Lung (tissue), 12 donors: Measurements from ENCODE around the gene CDH4. TPM values are rescaled to one million over a fixed set of nuclear protein-coding genes. Genes with fewer than 3 reads are reported as not detected.

Experiments used
- ATAC-seq: fragments of 200-7000 bp; cut with Tn5 transposase; one replicate; pipeline ENCODE4 v1.9.1; 2020; ENCODE audit warnings: moderate number of reproducible peaks; ENCODE audit not compliant: insufficient read depth, low FRiP score
- DNase-seq, 3 donors: peaks; one replicate each; pipeline ENCODE4 v3.0.0-alpha.2; 2013 to 2017
- H3K27ac ChIP-seq, 2 donors: one replicate each; pipeline ENCODE4 v1.5.1; 2013; ENCODE audit warnings: mild to moderate bottlenecking in 2 of 2, moderate library complexity in 2 of 2, control low read depth in 1 of 2, inconsistent platforms in 1 of 2, low read depth in 1 of 2, low read length in 1 of 2
- H3K27me3 ChIP-seq, 3 donors: one replicate each; pipeline ENCODE4 v1.5.1; 2013; ENCODE audit warnings: low read length in 2 of 3; ENCODE audit not compliant: control insufficient read depth in 3 of 3, insufficient read depth in 3 of 3
- H3K36me3 ChIP-seq, 4 donors: one replicate each; pipeline ENCODE4 v1.5.1; 2013; ENCODE audit warnings: low read length in 4 of 4, mild to moderate bottlenecking in 1 of 4, moderate library complexity in 1 of 4; ENCODE audit not compliant: control insufficient read depth in 4 of 4, insufficient read depth in 4 of 4
- H3K4me1 ChIP-seq, 5 donors: one replicate each; pipeline ENCODE4 v1.5.1; 2013; ENCODE audit warnings: low read length in 5 of 5, mild to moderate bottlenecking in 2 of 5, moderate library complexity in 1 of 5; ENCODE audit not compliant: control insufficient read depth in 5 of 5, insufficient read depth in 5 of 5
- H3K4me3 ChIP-seq: one replicate; pipeline ENCODE4 v1.5.1; 2013; ENCODE audit warnings: mild to moderate bottlenecking, control low read depth, moderate library complexity
- H3K9ac ChIP-seq, 2 donors: one replicate each; pipeline ENCODE4 v1.5.1; 2013; ENCODE audit warnings: low read length in 2 of 2, control low read depth in 1 of 2; ENCODE audit not compliant: insufficient read depth in 1 of 2
- H3K9me3 ChIP-seq, 4 donors: one replicate each; pipeline ENCODE4 v1.5.1; 2013; ENCODE audit warnings: low read length in 3 of 4, mild to moderate bottlenecking in 1 of 4, moderate library complexity in 1 of 4; ENCODE audit not compliant: control insufficient read depth in 4 of 4, insufficient read depth in 3 of 4
- CTCF ChIP-seq: IDR thresholded peaks from 2 replicates; pipeline ENCODE4 v1.5.1; 2012; ENCODE audit warnings: mild to moderate bottlenecking; ENCODE audit errors: control extremely low read depth, extremely low read depth
- WGBS, 2 donors: extraction: QIAGEN DNeasy Blood & Tissue Kit; methylation state at CpG; one replicate each; pipeline ENCODE4 v1.1.7; 2013; 5-methylcytosine and 5-hydroxymethylcytosine counted together
- polyA plus RNA-seq, 2 donors: library from polyadenylated mRNA; stranded (reverse); fragments of 200-250 nt; gene quantifications; one replicate each; pipeline ENCODE4 v1.2.1, GENCODE V29; 2013
- total RNA-seq, 2 donors: library from RNA; depleted of rRNA in 1 of 2; stranded (reverse); fragments of >200 nt in 1 of 2; gene quantifications; one replicate each; pipeline ENCODE4 v1.2.1, GENCODE V29; 2014 to 2021
- donor health status: control.
- donor health status: control.
- donor health status: Bipolar disorder and iron deficiency.
- donor health status: healthy.
- donor health status: DM: yes; HTN: yes; CAD: no.

CDH4 gene
- total and polyA plus RNA-seq, 4 donors = 0.10 to 2.1 (median 0.34) TPM

GRCh38 chr20:61262514-61262913 is 10.5 kb downstream of the CDH4 start:
- Histone ChIP-seq H3K27ac (no peak overlapping the region), H3K4me3 (no peak overlapping the region), H3K36me3 (peaks cover 0 to 5% (median 1%) of the 10 kb centered on the region in 4 donors), H3K4me1 (no peaks in the 10 kb centered on the region), H3K9ac (no peak overlapping the region), H3K9me3 (peaks cover 0 to 11% (median 2%) of the 10 kb centered on the region in 4 donors), H3K27me3 (peaks cover 0 to 31% (median 2%) of the 10 kb centered on the region in 3 donors)
- no peak for ATAC-seq
- TF ChIP-seq CTCF = no peak
- no peak for DNase-seq

GRCh38 chr20:61263084-61263695 is 11.1 kb downstream of the CDH4 start:
- Histone ChIP-seq H3K4me1 (no peaks in the 10 kb centered on the region), H3K27me3 (peaks cover 2 to 30% (median 4%) of the 10 kb centered on the region in 3 donors), H3K27ac (no peak overlapping the region), H3K4me3 (no peak overlapping the region), H3K9ac (no peak overlapping the region), H3K36me3 (peaks cover 0 to 5% (median 1%) of the 10 kb centered on the region in 4 donors), H3K9me3 (peaks cover 0 to 11% (median 2%) of the 10 kb centered on the region in 4 donors)
- TF ChIP-seq CTCF = no peak
- 44 to 45% methylated on average over 10 of the region's 10 CpGs for WGBS, 2 donors
- no peak for DNase-seq
- ATAC-seq = no peak

GRCh38 chr20:61263938-61264337 is 11.9 kb downstream of the CDH4 start:
- peaks cover 2 to 27% (median 4%) of the 10 kb centered on the region in 3 donors for H3K27me3 ChIP-seq
- peaks cover 0 to 5% (median 1%) of the 10 kb centered on the region in 4 donors for H3K36me3 ChIP-seq
- peaks cover 0 to 8% (median 2%) of the 10 kb centered on the region in 4 donors for H3K9me3 ChIP-seq
- no peaks in the 10 kb centered on the region for H3K4me1 ChIP-seq
- no peak for TF ChIP-seq CTCF
- no peak overlapping the region for H3K4me3 ChIP-seq
- no peak for DNase-seq
- H3K9ac ChIP-seq = no peak overlapping the region
- H3K27ac ChIP-seq = no peak overlapping the region
- ATAC-seq = no peak
- 85 to 89% methylated on average over 9 of the region's 9 CpGs for WGBS, 2 donors
